Mucosa of descending colon (tissue), 3 donors: ENCODE data around the gene GDA. TPM values are rescaled to one million over a fixed set of nuclear protein-coding genes. Genes with fewer than 3 reads are reported as not detected.
A peak's percentile ranks its signal among the peaks of the same experiment; 100 is the strongest.

Experiments
- ATAC-seq: fragments of 200-7000 bp; cut with Tn5 transposase; one replicate; pipeline ENCODE4 v1.9.1; 2020; ENCODE audit warnings: mild to moderate bottlenecking, moderate library complexity
- DNase-seq, 3 donors: peaks; one replicate each; pipeline ENCODE4 v3.0.0-alpha.2; 2020
- H3K36me3 ChIP-seq: fragments of 200-600 bp; one replicate; pipeline ENCODE4 v1.8.0; 2021; ENCODE audit warnings: low read depth, mild to moderate bottlenecking
- H3K4me1 ChIP-seq: fragments of 200-600 bp; one replicate; pipeline ENCODE4 v1.8.0; 2021; ENCODE audit warnings: low read depth, mild to moderate bottlenecking
- H3K4me3 ChIP-seq: fragments of 200-600 bp; one replicate; pipeline ENCODE4 v1.8.0; 2021; ENCODE audit warnings: mild to moderate bottlenecking
- H3K9me3 ChIP-seq: fragments of 200-600 bp; one replicate; pipeline ENCODE4 v1.8.0; 2021; ENCODE audit warnings: mild to moderate bottlenecking
- intact Hi-C, 2 donors: fragments of 100-400 bp; cut with DNase I in 1 of 2; cut with micrococcal nuclease in 1 of 2; formaldehyde crosslinking; loops; one replicate each; pipeline versions ENCODE4 v1.11.0 to v1.11.1; 2022; cut with DNase I, micrococcal nuclease
- total RNA-seq, 3 donors: library from RNA; stranded (reverse); fragmentation: NEBNext Ultra II Directional in 2 of 3; extraction: Animal tissue kit (Norgen Biotek cat#: 25700) in 2 of 3; gene quantifications; one replicate each; pipeline versions ENCODE4 v1.2.1 to v1.2.4, GENCODE V29; 2021 to 2023
- TF ChIP-seq, protein P1 (sequence below): fragments of 200-600 bp; IDR thresholded peaks from one replicate; pipeline ENCODE4 v1.8.0; 2022; ENCODE audit warnings: antibody characterized with exemption, mild to moderate bottlenecking
- donor health status: DM: no; HTN: no; CAD: no; lungs with moderate emphysema.
- donor health status: DM: no; HTN: no; CAD: no.
- donor health status: DM: no; HTN: yes; CAD: no.

Gene GDA
- total RNA-seq, 3 donors from 2014 or later = 28.7 to 65.5 (median 30.1) TPM

DNA sequence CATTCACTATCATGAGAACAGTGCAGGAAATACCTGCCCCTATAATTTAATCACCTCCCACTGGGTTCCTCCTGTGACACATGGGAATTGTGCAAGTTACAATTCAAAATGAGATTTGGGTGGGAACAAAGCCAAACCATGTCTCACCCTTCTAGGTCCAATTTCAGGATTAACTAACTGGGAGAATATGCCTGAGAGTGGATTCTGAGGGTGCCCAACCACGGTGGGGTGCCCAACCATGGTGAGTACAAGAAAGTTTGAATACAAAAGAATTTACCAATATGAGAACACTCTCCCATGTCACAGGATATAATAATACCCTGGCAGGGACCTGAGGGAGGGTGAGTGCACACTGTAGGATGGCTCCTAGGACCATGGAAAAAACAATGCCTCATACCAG lies 17.2 kb upstream of the GDA start:
- intact Hi-C loops = no loop called here
- Histone ChIP-seq H3K36me3 (no peaks in the 10 kb centered on the region), H3K4me3 (no peak overlapping the region), H3K9me3 (no peaks in the 10 kb centered on the region), H3K4me1 (no peaks in the 10 kb centered on the region)
- TF ChIP-seq, protein P1, sequence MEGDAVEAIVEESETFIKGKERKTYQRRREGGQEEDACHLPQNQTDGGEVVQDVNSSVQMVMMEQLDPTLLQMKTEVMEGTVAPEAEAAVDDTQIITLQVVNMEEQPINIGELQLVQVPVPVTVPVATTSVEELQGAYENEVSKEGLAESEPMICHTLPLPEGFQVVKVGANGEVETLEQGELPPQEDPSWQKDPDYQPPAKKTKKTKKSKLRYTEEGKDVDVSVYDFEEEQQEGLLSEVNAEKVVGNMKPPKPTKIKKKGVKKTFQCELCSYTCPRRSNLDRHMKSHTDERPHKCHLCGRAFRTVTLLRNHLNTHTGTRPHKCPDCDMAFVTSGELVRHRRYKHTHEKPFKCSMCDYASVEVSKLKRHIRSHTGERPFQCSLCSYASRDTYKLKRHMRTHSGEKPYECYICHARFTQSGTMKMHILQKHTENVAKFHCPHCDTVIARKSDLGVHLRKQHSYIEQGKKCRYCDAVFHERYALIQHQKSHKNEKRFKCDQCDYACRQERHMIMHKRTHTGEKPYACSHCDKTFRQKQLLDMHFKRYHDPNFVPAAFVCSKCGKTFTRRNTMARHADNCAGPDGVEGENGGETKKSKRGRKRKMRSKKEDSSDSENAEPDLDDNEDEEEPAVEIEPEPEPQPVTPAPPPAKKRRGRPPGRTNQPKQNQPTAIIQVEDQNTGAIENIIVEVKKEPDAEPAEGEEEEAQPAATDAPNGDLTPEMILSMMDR = no peak
- no peak for ATAC-seq
- DNase-seq = no peak

DNA sequence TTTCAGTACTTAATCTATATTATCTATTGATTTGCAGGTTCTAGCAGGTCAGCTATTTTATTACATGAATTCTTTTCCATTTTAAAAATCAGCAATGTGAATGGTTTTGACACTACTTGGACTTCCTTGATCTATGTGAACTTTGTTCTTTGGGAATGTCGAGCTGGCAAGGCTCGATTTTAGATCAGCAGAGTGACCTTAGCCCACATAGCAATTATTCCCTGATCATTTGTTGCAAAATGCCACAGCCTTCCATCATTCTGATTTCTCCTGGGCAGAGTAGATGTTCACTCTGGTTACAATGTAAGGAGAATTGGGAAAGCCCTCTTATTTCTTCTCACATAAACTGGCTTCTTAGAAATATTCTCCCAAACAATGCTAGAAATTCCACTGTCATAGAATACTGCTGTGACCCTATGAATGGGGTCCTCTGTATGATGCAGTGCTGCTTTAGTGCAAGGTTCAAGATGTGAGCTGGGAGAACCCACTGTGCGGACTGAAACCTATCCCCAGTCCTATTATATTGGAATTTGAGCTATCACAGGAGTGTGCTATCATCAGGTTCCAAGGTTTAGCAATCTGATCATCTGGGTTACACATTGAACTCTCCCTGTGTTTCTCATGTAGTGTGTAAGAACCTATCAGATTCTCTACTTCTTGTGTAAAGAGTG lies 15.7 kb upstream of the GDA start:
- H3K4me3 ChIP-seq = no peak overlapping the region
- no peaks in the 10 kb centered on the region for H3K4me1 ChIP-seq
- DNase-seq = no peak
- H3K36me3 ChIP-seq = no peaks in the 10 kb centered on the region
- intact Hi-C loops = no loop called here
- peak; percentile 50 for ATAC-seq
- TF ChIP-seq, protein P1 = no peak
- H3K9me3 ChIP-seq = no peaks in the 10 kb centered on the region

DNA sequence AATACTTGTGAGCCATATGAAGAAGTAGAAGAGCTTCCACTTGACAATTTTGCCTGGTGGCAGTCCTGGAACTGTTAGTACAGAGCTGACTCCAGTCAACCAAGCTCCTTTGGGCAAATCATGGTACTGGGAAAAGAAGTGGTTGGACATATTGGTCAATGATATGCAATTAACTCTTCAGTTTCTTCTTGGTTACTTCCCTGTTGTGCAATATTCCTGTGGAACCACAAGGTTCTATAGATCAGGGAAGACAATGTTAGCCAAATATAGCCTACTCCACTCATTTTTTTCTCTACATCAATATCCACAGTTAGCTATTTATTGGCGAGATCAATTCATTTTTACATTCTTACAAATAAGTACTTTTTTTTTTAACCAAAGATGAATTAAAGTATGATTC lies 14.4 kb upstream of the GDA start:
- intact Hi-C loops = no loop called here
- ATAC-seq (peak; percentile 10), DNase-seq (no peak)
- H3K36me3 ChIP-seq = no peaks in the 10 kb centered on the region
- TF ChIP-seq, protein P1 = no peak
- H3K4me3 ChIP-seq = no peak overlapping the region
- H3K9me3 ChIP-seq = no peaks in the 10 kb centered on the region
- no peaks in the 10 kb centered on the region for H3K4me1 ChIP-seq

DNA sequence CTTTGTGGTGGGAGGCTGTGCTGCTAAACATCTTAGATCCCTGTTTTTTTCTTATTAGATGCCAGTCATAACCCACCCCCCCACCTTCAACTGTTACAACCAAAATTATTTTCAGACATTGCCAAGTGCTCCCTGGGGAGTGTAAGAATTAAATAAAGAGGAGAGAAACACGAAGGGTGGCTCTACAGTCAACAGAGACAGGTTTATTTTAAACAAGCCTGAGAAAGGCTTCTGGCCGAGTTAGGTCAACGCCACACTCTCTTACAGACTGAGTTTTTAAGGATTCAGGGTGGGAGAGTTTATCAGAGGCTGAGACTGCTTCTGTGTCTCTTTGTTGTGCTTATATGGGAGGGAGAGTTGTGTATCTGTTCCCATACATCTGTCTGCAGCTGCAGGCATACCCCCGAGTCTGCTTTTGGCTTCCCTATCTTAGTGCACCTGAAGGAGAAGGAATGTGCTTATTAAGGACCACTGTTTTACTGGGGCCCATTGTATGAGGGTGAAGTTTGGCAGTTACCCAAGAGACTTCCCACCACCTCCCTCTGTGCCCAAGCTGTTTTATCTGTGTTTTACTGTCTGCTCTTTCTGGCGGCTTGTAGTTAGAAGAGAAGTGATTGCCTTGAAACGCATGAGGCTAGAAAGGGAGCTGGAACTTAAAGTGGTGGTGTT lies 11.4 kb upstream of the GDA start:
- Histone ChIP-seq H3K4me3 (no peak overlapping the region), H3K9me3 (no peaks in the 10 kb centered on the region), H3K36me3 (no peaks in the 10 kb centered on the region), H3K4me1 (no peaks in the 10 kb centered on the region)
- DNase-seq (no peak), ATAC-seq (no peak)
- TF ChIP-seq, protein P1 = no peak
- intact Hi-C loops = no loop called here

DNA sequence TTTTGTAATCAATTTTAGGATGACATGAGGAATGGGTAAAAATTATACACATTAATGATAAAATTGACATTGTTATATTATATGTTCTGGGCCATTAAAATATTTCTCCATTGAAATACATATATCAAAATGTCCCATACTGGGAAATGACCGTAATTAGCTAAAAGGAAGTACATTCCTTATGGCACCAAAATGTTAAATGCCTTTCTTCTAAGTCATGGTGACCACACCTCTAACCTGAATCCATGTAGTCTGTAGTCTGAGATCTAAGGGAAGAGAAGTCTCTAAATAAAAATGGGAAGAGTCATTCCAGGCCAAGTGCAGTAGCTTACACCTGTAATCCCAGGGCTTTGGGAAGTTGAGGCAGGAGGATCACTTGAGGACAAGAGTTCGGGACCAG lies 10.0 kb upstream of the GDA start:
- Histone ChIP-seq H3K4me1 (no peaks in the 10 kb centered on the region), H3K4me3 (no peak overlapping the region), H3K9me3 (no peaks in the 10 kb centered on the region), H3K36me3 (no peaks in the 10 kb centered on the region)
- TF ChIP-seq, protein P1 = no peak
- no peak for DNase-seq
- peak; percentile 73 for ATAC-seq
- intact Hi-C loops = no loop called here
